ENCODE measurements around the gene CDC42BPA. TPM values are rescaled to one million over a fixed set of nuclear protein-coding genes. Genes with fewer than 3 reads are reported as not detected.
A peak's percentile ranks its signal among the peaks of the same experiment; 100 is the strongest.
"Not testable (repeated sequence)": the region's sequence is repeated elsewhere in the genome, so short reads cannot be mapped to it uniquely, and the experiment has no call there.

The CDC42BPA gene
- total RNA-seq, 8 experiments from 2014 or later, result 36.0 to 89.0 (median 67.4) TPM

GRCh38 chr1:227105291-227105690 is 213.0 kb downstream of the CDC42BPA start:
- ATAC-seq (replicated peaks in 6 of 8), result not testable (repeated sequence)

DNA sequence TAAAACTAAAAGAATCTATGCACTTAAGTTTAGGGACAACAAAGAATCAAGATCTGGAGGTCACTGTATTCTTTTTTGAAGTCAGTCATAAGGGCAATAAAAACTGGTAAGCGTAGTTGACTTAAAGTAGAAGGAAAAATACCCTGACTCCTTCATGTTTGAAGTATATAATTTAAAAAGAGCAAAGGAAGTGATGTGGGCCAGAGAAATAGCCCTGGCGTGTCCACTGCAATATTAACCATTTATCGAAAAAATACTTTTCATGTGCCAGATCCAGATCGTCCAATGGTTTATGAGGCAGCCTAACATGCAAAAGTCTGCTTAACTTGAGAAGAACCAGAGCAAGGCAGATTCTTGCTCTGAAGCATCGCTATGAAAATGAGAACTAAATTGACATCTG is 216.2 kb downstream of the CDC42BPA start:
- in situ Hi-C loops (cut with MboI; ENCODE audit: low pct_unique_long_range_greater_than_20kb in 2 of 9, low sequenced_read_pairs in 9 of 9, unreplicated experiment in 9 of 9), result no loop called here
- Histone ChIP-seq H3K27ac (no peak overlapping the region), H3K4me3 (no peak overlapping the region), H3K4me1 (replicated peaks in 1 of 2) (no peaks in the 10 kb centered on the region)
- WGBS, 10 experiments, result 91 to 100% (median 93%) methylated on average over 1 to 5 of the region's 5 CpGs
- no peak for ATAC-seq (replicated peaks in 6 of 8)

More at GRCh38 chr1:227105291-227105690, 213.0 kb downstream of the CDC42BPA start:
- H3K27ac ChIP-seq; H3K4me1 ChIP-seq (replicated peaks in 1 of 2); in situ Hi-C loops (cut with MboI; ENCODE audit: low pct_unique_long_range_greater_than_20kb in 2 of 9, low sequenced_read_pairs in 9 of 9, unreplicated experiment in 9 of 9); H3K4me3 ChIP-seq: not testable (repeated sequence)
- 90 to 100% (median 98%) methylated on average over 1 to 3 of the region's 3 CpGs; no CpG with 5 or more reads in 3 of the 10 experiments for WGBS, 10 experiments

GRCh38 chr1:227094249-227094966 is 223.9 kb downstream of the CDC42BPA start:
- 63 to 100% (median 89%) methylated on average over 1 to 2 of the region's 2 CpGs; no CpG with 5 or more reads in 2 of the 10 experiments for WGBS, 10 experiments
- in situ Hi-C loops (cut with MboI; ENCODE audit: low pct_unique_long_range_greater_than_20kb in 2 of 9, low sequenced_read_pairs in 9 of 9, unreplicated experiment in 9 of 9), result no loop called here
- no peaks in the 10 kb centered on the region for H3K4me1 ChIP-seq (replicated peaks in 1 of 2)
- no peak overlapping the region for H3K4me3 ChIP-seq
- ATAC-seq (replicated peaks in 6 of 8), result peak in 2 of 8 experiments; percentile 33 to 45
- no peak overlapping the region for H3K27ac ChIP-seq

GRCh38 chr1:227093309-227093708 is 225.0 kb downstream of the CDC42BPA start:
- no peak for ATAC-seq (replicated peaks in 6 of 8)
- WGBS, 10 experiments, result 57 to 100% (median 86%) methylated on average over 1 of the region's 1 CpG; no CpG with 5 or more reads in 4 of the 10 experiments
- in situ Hi-C loops (cut with MboI; ENCODE audit: low pct_unique_long_range_greater_than_20kb in 2 of 9, low sequenced_read_pairs in 9 of 9, unreplicated experiment in 9 of 9), result no loop called here
- Histone ChIP-seq H3K27ac (no peak overlapping the region), H3K4me1 (replicated peaks in 1 of 2) (no peaks in the 10 kb centered on the region), H3K4me3 (no peak overlapping the region)

- H3K27ac ChIP-seq, result no peak overlapping the region
- no peaks in the 10 kb centered on the region for H3K4me1 ChIP-seq (replicated peaks in 1 of 2)
- WGBS, 10 experiments, result 63 to 100% (median 100%) methylated on average over 1 of the region's 1 CpG; no CpG with 5 or more reads in 1 of the 10 experiments
- H3K4me3 ChIP-seq, result no peak overlapping the region
- ATAC-seq (replicated peaks in 6 of 8), result no peak
- in situ Hi-C loops (cut with MboI; ENCODE audit: low pct_unique_long_range_greater_than_20kb in 2 of 9, low sequenced_read_pairs in 9 of 9, unreplicated experiment in 9 of 9), result no loop called here
Observed at GRCh38 chr1:227092069-227092468, 226.2 kb downstream of the CDC42BPA start.

DNA sequence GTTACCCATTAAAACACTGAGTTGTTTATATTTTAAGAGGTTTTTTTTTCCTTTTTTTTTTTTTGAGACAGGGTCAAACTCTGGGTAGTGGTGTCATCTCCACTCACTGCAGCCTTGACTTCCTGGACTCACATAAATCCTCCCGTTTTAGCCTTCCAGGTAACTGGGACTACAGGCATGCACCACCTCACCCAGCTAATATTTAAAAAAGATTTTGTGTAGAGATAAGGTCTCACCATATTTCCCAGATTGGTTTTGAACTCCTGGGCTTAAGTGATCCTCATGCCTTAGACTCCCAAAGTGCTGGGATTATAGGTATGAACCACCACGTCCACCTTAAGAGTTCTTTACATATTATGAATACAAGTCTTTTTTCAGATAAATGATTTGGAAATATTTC is 231.7 kb downstream of the CDC42BPA start:
- in situ Hi-C loops (cut with MboI; ENCODE audit: low pct_unique_long_range_greater_than_20kb in 2 of 9, low sequenced_read_pairs in 9 of 9, unreplicated experiment in 9 of 9), result no loop called here
- Histone ChIP-seq H3K27ac (no peak overlapping the region), H3K4me1 (replicated peaks in 1 of 2) (no peaks in the 10 kb centered on the region), H3K4me3 (no peak overlapping the region)
- WGBS, 10 experiments, result 77 to 100% (median 90%) methylated on average over 1 to 2 of the region's 2 CpGs; no CpG with 5 or more reads in 1 of the 10 experiments
- no peak for ATAC-seq (replicated peaks in 6 of 8)

DNA sequence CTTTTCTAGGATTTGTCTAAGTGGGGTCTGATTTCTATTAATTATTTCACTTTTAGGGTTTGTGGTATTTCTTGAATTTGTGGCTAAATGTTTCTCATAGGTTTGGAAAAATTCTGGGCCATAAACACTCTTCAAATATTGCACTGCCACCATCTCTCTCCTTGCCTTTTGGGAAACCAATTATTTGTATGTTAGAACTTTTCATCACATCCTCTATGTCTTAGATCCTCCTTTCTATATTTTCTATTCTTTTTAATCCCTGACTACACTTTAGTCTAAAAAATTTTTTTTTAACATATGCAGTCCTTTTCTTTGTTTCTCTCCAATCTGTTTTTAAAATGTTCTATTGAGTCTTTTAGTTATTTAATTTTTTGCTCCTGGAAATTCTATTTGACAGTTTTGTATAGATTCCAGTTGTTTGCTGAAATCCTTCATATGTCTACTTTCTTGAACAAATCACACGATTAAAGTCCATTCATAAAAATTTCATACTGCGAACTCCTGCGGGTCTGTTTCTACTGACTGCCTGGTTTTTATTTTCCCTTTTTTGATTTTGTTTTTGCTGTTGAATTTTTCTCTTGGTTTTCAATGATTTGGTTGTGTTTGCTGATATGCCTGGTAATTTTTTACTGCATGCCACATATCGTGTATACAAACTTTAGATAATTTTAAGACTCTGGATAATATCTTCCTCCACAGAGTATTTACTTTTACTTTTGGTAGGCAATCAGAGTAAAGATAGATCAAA is 235.1 kb downstream of the CDC42BPA start:
- H3K4me1 ChIP-seq (replicated peaks in 1 of 2), result no peaks in the 10 kb centered on the region
- in situ Hi-C loops (cut with MboI; ENCODE audit: low pct_unique_long_range_greater_than_20kb in 2 of 9, low sequenced_read_pairs in 9 of 9, unreplicated experiment in 9 of 9), result no loop called here
- 80 to 99% (median 86%) methylated on average over 3 to 4 of the region's 4 CpGs for WGBS, 10 experiments
- H3K4me3 ChIP-seq, result no peak overlapping the region
- no peak for ATAC-seq (replicated peaks in 6 of 8)
- no peak overlapping the region for H3K27ac ChIP-seq

DNA sequence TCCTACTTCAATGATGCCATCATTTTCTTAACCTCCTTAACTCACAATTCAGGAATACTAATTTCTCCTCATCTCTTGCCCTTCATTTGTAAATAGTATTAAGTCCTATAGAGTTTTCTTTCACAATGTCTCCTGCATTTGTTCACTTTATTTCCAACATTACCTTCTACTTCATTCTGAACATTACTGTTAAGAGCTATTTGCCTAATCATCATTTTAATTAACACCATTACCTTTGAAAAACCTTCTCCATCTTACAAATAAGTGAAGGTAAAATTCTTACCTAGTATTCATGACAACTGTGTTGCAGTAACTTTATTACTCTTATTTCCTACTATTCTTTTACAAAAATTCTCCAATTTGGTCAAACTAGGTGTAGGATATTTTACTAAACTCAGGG is 240.5 kb downstream of the CDC42BPA start:
- no peak for ATAC-seq (replicated peaks in 6 of 8)
- Histone ChIP-seq H3K27ac (no peak overlapping the region), H3K4me1 (replicated peaks in 1 of 2) (peaks cover 0 to under 1% of the 10 kb centered on the region in 2 donors), H3K4me3 (no peak overlapping the region)
- in situ Hi-C loops (cut with MboI; ENCODE audit: low pct_unique_long_range_greater_than_20kb in 2 of 9, low sequenced_read_pairs in 9 of 9, unreplicated experiment in 9 of 9), result no loop called here

- whole genome bisulfite sequencing, 10 experiments, result 89 to 100% (median 98%) methylated on average over 1 to 4 of the region's 4 CpGs; no CpG with 5 or more reads in 1 of the 10 experiments
- ATAC-seq (replicated peaks in 6 of 8), result no peak
- Histone ChIP-seq H3K4me3 (no peak overlapping the region), H3K4me1 (replicated peaks in 1 of 2) (peaks cover 0 to 21% of the 10 kb centered on the region in 2 donors), H3K27ac (no peak overlapping the region)
- in situ Hi-C loops (cut with MboI; ENCODE audit: low pct_unique_long_range_greater_than_20kb in 2 of 9, low sequenced_read_pairs in 9 of 9, unreplicated experiment in 9 of 9), result no loop called here
Observed at GRCh38 chr1:227073786-227074185, 244.5 kb downstream of the CDC42BPA start.

DNA sequence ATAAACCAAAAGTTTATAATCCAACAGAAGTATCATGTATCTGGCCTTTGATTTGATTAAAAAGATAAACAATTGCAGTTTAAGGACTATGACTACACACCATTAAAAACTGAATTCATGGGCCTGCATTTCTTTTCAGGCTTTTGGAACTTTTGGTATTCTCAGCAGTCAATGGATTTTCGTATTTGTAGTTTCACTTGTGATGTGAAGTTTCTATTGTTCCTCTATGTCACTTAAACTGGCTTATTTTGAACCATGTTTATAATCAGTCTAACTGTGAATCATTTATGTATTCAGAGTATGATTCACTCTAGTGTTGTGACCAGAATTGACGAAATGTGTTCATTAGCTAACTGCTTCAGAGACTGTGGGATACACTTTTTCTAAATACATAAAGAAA is 245.3 kb downstream of the CDC42BPA start:
- Histone ChIP-seq H3K4me1 (replicated peaks in 1 of 2) (peaks cover 0 to 21% of the 10 kb centered on the region in 2 donors), H3K4me3 (no peak overlapping the region), H3K27ac (no peak overlapping the region)
- peak in 3 of 8 experiments; percentile 31 to 94 (median 74) for ATAC-seq (replicated peaks in 6 of 8)
- in situ Hi-C loops (cut with MboI; ENCODE audit: low pct_unique_long_range_greater_than_20kb in 2 of 9, low sequenced_read_pairs in 9 of 9, unreplicated experiment in 9 of 9), result no loop called here
- 29 to 100% (median 81%) methylated on average over 1 to 2 of the region's 2 CpGs; no CpG with 5 or more reads in 1 of the 10 experiments for WGBS, 10 experiments

- peak in 2 of 8 experiments; percentile 25 to 55 for ATAC-seq (replicated peaks in 6 of 8)
- Histone ChIP-seq H3K27ac (no peak overlapping the region), H3K4me3 (no peak overlapping the region), H3K4me1 (replicated peaks in 1 of 2) (peaks cover 0 to 21% of the 10 kb centered on the region in 2 donors)
- in situ Hi-C loops (cut with MboI; ENCODE audit: low pct_unique_long_range_greater_than_20kb in 2 of 9, low sequenced_read_pairs in 9 of 9, unreplicated experiment in 9 of 9), result no loop called here
- 31 to 58% (median 55%) methylated on average over 1 to 4 of the region's 4 CpGs for WGBS, 10 experiments
Observed at GRCh38 chr1:227071895-227072587, 246.3 kb downstream of the CDC42BPA start.

- WGBS, 10 experiments, result 53 to 100% (median 73%) methylated on average over 1 to 4 of the region's 4 CpGs
- ATAC-seq (replicated peaks in 6 of 8), result no peak
- H3K4me1 ChIP-seq (replicated peaks in 1 of 2), result peaks cover 0 to 21% of the 10 kb centered on the region in 2 donors
- H3K27ac ChIP-seq, result no peak overlapping the region
- no peak overlapping the region for H3K4me3 ChIP-seq
- in situ Hi-C loops (cut with MboI; ENCODE audit: low pct_unique_long_range_greater_than_20kb in 2 of 9, low sequenced_read_pairs in 9 of 9, unreplicated experiment in 9 of 9), result no loop called here
Observed at GRCh38 chr1:227070638-227071285, 247.5 kb downstream of the CDC42BPA start.
